GM19035 (cell line): Measurements from ENCODE around the gene GTPBP4.
"Not testable (repeated sequence)": the region's sequence is repeated elsewhere in the genome, so short reads cannot be mapped to it uniquely, and the experiment has no call there.

Experiments used
- ATAC-seq: cut with Tn5 transposase; IDR thresholded peaks from one replicate; pipeline ENCODE4 v1.9.1; 2021; ENCODE audit not compliant: unreplicated experiment

The GTPBP4 gene

GRCh38 chr10:1056326-1057105 lies 68.3 kb downstream of the GTPBP4 start, which contains the start of gene WDR37:
WDR37 (plus strand) TSS chr10:1056385; CDS start chr10:1072156, 15,771 bp downstream.
- peak; percentile 92 for ATAC-seq

- ATAC-seq: peak; percentile 21
Measured at GRCh38 chr10:1057106-1057657, 68.9 kb downstream of the GTPBP4 start.

- ATAC-seq: no peak
Measured at GRCh38 chr10:1058017-1058416, 69.8 kb downstream of the GTPBP4 start.

- ATAC-seq: no peak
Measured at GRCh38 chr10:1059902-1060301, 71.7 kb downstream of the GTPBP4 start.

- ATAC-seq: no peak
Measured at GRCh38 chr10:1061930-1062774, 73.9 kb downstream of the GTPBP4 start.

GRCh38 chr10:1063232-1063865 lies 75.1 kb downstream of the GTPBP4 start:
- ATAC-seq: no peak

GRCh38 chr10:1064964-1065247 lies 76.7 kb downstream of the GTPBP4 start:
- ATAC-seq: no peak

GRCh38 chr10:1066734-1067133 lies 78.5 kb downstream of the GTPBP4 start:
- ATAC-seq: not testable (repeated sequence)

GRCh38 chr10:1068380-1069361 lies 80.4 kb downstream of the GTPBP4 start:
- no peak for ATAC-seq
